HG02884 (cell line): ENCODE data around the gene TDRD10.
"Not testable (repeated sequence)": the region's sequence is repeated elsewhere in the genome, so short reads cannot be mapped to it uniquely, and the experiment has no call there.

Source experiments
- ATAC-seq: cut with Tn5 transposase; IDR thresholded peaks from one replicate; pipeline ENCODE4 v1.9.1; 2021; ENCODE audit warnings: mild to moderate bottlenecking, moderate library complexity; ENCODE audit not compliant: unreplicated experiment

Gene TDRD10

DNA sequence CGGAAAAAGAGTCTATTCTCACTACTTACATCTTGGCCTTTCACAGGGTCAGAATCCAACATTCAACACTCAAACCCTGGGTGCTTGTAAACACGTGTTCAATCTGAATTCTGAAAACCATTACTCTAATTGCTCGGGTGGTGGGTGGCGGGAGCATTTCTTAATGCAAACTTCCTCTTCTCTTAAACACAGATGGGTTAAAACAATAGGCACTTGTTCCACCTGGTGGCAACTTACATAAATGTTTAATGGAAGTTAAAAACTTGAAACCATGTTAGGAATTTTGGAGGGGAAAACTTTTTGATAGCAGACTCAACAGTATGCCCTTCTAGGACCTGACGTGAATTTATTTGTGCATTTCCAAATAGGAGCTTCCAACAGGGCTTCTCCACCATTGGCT, 23.4 kb upstream of the TDRD10 start:
- no peak for ATAC-seq

DNA sequence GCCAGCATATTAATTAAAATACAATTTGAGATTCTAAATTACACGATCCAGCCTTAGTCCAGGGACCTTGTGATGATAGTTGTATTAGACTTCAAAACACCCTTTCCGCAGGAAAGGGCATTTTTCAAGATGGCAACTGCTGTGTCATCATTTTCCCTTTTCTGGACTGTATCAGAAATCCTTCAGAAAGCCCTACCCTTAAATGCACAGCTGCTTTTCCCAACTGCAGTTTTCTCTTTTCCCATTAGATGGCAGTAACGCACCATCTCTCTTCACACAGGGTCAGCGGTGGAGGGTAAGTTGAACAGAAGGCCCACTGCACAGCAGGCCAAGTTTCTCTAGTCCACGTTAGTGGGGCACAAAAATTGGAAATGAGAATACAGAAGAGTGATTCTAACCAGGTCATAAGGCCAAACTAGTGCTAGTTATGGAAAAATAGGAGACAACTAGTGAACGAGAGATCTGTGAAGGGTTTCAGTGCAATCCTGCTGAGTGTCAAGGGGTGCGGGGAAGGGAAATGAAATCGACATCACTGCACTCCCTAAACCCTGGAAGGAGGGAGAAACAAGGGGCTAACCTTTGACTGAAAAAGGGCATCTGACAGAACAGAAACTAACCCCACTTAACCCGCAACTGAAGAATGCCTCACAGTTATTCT, 22.1 kb upstream of the TDRD10 start:
- no peak for ATAC-seq

DNA sequence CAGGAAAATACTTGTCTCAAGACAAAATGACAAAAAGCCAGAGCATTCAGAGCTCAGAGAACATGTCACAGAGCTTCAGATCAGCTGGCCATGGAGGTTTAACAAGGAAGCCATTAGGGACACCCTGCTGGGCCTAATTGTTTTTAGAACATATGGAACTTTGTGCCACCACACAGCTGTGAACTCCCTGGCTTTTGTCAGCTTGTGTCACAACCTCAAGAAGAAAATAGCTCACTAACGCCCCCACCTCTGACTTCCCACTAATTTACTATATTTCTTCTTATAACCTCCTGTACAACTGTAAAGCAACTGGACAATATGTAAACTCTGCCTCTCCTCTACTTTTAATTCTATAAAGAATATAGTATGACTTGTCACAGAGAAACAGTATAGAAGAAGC, 21.0 kb upstream of the TDRD10 start:
- ATAC-seq, result no peak

DNA sequence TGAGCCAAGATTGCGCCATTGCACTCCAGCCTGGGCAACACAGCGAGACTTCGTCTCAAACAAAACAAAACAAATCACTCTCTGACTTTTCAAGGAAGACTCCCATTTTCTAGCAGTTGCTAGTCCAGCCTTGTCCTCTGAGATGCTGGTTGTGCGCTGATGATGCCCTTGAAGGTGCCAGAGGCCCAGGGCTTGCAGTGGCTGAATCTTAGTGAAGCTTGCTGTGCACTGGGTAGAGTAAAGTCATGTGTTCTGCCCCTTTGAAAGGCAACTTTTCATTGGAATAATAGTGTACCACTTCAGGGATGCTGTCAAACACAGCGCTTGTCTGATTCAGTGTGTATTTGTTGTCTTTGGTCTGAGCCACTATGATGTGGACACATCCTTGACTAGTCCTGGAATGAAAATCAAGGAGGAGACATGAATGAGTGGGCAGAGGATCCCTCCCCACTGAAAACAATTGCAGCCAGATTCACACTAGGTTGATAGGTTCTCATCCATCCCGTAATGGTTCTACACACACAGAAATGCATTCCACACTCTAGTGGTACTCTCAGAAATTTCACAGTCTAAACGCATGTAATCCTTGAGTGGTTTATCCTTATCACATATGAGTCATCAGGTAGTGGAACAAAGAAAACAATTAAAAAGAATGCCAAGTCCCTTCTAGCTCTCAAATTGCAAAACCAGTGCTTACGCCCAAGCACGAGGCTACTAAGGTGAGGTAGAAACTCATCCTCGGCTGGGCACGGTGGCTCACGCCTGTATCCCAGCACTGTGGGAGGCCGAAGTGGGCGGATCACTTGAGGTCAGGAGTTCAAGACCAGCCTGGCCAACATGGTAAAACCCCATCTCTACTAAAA, 17.8 kb upstream of the TDRD10 start:
- ATAC-seq, result no peak

DNA sequence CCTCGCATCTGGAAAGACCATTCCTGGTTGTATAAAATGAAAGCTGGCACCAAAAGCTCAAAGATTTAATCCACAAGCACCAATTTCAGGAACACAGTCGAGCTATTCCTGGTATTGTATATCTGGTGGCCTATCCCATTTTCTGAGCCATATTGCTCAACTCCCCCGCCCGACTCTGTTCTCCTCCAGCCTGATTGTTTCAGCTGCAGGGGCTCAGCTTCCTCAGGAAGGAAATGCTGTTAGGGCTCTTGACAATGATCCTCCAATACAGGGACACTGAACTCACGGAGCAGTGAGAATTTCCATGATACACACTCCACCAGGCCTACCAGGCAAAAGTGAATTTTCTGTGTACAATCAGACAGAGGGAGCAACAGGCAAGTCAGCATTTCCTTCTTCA, 16.9 kb upstream of the TDRD10 start:
- ATAC-seq, result no peak

DNA sequence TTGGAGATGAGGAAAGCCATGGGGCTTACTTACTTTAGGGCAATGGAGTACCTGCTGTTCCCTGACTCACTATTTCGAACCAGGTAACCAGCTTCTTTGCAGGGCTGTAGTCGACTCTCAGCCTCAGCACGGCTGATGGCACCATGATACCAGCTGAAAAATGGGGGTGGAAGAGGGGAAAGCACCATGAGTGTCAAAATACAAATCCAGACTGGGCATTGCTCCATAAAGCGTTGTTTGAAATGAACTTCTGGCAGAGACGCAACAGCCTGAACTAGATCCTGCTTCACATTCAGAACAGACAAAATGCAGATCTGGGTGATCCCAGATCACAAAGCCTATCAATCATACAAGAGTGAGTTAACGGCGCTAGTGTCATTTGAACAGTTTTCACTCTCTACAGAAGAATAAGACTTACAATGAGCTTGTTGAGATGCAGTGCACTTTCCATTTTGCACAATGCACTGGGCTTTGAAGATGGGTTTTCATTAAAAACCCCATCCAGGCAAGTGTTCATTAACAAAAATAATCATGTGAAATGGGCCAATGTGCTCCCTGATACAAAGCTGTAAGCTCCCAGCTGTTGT, 16.0 kb upstream of the TDRD10 start:
- no peak for ATAC-seq

DNA sequence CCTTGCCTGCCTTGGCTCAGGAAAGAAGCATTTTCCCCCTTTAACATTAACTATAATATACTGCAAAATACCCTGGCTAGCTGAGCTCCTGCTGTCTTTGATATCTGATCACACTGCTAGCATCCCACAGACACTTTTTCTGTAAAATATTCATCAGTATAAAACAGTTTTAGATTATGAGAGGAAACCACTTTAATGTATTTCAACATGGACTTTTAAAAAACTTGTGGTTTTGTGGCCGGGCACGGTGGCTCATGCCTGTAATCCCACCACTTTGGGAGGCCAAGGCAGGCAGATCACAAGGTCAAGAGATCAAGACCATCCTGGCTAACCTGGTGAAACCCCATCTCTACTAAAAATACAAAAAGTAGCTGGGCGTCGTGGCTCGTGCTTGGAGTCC, 15.3 kb upstream of the TDRD10 start:
- not testable (repeated sequence) for ATAC-seq

DNA sequence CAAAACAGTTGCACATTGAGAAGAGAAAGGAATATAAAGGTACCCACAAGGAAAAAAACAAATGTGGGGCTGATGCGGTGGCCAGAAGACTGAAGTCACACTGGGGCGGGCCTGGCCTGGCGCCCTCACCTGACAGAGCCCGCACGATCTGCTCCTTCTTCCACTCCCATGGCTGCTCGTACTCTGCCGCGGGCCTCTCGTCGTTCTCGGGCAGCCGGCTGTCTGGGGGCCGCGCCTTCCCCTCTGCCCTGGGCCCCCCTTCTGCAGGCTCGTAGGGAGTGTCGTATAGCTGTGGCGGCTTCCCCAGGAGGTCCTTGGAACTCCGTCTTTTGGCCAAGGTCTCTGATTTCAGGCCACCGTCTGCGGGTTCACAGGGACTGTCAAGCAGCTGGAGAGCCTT, 13.1 kb upstream of the TDRD10 start:
- no peak for ATAC-seq

DNA sequence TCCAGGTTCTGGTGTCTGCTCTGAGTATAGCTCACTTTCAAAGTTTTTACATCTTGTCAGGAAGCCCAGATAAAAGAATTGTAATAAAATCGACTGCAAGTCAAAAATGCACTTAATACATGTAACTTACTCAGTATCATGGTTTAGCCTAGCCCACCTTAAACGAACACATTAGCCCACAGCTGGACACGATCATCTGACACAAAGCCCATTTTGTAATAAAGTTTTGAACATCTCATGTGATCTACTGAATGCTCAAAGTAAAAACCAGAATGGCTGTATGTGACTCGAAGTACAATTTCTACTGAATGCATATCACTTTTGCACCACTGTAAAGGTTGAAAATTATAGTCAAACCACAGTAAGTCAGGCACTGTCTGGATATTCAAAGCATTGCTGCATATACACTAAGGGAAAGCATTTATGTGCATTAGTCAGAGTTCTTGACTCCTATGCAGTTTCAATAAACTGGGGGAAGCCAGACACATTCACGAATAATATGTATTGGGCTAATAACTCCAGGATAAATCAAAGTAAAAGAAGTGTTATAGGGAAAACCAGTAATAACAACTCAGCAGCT, 12.2 kb upstream of the TDRD10 start:
- ATAC-seq, result no peak

DNA sequence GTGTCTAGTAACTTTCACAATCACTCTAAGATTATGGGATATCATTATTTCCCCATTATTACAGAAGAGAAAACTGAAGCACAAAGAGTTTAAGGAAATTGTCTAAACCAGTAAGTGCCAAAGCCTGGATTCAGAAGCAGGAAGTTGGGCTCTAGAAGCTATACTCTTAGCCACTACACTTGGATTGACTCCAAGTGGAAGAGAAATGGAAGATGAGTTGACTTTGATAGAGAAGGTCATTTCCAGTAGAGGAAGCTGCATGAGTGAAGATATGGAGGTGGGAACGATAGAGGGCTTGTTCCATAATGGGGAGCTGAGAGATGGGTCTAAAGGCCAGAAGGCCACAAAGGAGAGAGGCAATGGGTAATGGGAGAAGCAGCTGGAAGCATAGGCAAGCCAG, 11.7 kb upstream of the TDRD10 start:
- no peak for ATAC-seq

DNA sequence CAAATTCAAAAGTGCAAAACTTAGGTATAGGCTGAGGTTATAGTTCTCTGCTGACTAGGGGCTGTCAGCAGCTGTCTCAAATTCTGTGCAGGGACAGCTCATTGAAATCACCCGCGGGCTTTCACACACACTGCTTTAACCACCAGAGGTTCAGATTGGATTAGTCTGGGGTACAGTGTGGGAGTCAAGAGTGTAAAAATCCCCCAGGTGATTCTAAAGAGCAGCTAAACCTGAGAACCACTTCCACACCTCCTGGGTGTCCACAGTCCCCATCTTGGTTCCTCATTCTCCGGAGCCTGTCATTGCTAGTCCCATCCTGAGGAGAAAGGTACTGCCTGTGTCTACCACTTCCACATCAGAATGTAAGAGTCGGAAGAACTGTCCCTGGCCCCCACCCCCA, 9.9 kb upstream of the TDRD10 start:
- ATAC-seq, result no peak

DNA sequence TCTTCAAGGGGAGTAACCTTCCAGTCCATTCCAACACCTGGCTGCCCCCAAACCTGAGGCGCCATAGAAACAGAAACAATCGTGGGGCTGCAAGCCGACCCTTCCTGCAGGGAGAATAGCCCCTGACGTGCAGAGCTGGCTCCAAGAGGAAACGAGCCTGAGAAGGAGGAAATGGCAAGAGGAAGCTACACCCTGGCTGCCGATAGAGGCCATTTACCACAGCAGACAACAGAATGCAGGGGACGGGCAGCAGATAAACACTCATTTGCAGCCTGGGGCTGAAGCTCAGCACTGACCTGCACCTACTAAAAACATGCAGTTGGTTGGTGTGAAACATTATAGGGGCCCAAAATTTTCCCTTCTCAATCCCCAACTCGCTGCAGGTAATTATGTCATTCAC, 8.7 kb upstream of the TDRD10 start:
- ATAC-seq, result no peak

DNA sequence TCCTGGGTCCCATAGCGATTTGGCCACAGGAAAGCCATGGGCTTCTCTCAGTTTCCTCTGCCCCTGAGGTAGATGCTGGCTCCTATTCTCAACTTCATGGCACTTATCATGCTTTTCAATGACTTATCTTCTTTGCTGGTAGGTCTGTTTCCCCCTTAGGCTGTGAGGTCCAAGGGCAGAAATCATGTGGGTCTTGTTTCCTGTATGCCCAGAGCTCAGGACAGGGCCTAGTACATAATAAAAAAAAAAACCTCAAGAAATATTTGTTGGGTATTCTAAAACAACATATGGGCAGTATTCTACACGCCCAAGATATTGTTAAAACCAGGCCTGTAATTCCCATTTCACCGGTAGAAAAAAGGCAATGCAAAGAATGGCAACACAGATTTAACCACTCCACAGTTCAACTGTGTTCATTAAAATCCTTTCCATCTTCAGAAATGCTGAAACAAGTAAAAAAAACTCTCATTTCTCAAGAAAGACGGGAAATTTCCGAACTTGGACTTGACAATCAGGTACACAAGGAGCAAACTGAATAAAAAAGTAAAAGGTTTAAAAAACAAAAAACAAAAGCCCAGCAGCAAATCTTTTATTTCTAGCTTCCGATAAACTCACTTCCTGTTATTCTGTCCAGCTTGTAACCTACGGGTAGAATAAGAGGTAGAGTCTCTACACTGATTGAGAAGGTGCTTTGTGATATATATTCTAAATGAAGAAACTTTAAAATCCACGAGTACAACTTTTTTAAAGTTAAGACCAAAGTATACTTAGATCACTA, 6.3 kb upstream of the TDRD10 start:
- ATAC-seq, result no peak

DNA sequence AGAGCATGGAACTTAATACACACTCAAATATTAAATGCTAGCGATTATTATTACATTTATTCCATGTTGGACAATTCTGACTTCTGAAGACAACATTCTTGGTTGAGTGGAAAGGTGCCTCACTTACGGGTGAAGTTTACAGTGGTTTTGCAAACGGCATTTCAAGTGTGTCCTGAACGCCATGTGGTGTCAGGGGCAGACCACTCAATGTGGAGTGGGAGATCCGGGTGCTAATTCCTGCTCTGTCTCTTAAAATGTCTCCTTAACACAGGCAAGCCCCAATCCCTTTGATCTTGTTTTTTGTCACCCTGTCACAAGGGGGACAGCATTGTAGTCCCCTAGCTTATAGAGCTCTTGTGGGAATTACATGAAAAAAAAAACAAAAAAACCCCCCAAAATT, 5.6 kb upstream of the TDRD10 start:
- ATAC-seq, result no peak

DNA sequence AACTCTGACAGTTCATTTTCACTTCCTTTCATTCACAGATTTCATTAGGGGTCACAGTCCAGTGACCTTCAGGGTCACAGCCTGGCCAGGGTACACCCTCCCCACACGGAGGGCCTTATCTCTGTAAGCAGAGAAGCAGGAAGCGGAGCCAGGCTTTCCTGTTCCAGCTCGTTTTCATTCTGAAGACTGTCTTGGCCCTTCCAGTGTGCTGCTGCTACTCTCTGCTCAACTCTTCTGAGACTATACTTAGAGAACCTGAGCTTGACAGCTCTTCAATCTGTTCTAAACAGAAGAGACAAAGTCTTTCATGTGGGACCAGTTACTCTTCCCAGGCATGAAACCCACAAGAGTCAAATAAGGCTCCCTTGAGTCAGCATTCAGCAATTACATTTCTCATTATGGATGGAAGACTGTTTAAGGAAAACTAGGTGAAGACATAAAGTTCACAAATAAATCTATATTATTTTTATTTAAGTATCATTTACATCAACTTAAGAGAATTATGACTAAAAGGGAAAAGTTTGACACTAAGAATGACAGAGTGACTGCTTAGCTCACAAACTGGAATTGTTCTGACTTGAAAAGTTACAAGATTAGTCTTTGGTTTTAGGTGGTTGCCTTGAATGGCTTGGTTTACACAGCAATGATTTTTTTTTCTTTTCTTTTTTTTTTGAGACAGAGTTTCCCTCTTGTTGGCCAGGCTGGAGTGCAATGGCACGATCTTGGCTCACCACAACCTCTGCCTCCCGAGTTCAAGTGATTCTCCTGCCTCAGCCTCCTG, 4.8 kb upstream of the TDRD10 start:
- ATAC-seq, result no peak

DNA sequence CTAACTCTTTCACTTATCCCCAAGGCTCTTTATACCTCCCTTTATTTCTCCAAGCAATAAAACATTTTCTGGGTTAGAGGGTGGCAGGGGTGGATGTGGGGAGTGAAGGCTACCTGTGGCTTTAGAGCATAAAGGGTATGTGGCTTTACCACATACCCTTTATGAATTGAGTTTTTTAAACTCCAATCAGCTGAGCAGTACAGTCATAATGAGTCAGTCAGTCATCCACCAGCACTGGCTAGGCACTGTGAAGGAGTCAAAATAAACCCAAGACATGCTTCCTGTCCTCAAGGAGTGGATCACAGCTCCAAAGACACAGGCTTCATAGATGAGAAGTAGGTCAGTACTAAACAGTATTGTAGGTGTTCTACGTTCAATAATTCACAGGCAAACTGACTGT, 2.6 kb upstream of the TDRD10 start:
- no peak for ATAC-seq

DNA sequence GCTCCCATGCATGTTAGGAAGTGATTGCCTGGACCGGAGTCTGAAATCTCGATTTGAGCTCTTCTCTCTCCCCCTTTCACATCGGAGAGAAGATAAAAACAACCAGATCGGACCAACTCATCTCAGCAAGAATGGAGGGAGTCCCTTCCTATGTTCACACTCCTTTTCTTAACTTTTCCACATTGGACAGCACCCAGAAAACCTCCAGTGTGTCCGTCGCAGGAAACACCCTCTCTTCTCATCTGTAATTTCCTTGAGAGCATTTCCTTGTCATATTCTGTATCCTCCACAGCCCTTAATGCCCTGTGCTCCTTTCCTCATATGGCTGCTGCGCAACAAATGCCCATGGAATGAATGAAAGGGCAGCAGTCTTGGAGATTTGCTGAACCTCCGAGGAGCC, 1.5 kb upstream of the TDRD10 start:
- ATAC-seq, result no peak

DNA sequence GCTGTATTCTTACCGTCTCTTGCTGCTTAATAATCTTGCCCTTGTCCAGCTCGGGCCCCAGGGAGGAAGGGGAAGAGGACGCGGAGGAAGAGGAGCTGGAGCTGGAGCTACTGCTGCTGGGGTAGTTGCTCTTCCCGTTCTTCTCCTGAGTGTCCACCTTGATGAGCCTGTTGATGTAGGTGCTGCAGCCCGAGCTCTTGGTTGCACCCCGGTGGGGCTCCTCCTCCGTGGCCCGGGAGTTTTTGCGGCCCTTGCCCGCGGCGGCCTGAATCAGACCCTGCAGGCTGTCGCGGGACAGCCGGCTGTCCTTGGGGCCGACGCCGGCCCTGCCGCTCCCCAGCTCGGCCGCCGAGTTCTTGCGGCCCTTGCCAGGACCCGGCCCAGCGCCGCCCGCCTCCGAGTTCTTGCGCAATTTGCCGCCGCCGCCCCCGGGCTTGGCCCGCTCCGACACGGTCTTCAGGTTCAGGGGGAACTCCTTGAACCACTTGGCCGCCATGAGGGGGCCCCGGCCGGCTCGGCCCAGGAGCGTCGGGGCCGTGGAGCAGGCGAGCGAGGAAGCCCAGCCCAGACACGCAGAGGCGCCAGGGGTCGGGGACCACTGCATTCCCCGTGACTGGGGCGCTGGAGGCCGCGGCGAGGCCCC, 475 bp upstream of the TDRD10 start:
- ATAC-seq, result no peak

DNA sequence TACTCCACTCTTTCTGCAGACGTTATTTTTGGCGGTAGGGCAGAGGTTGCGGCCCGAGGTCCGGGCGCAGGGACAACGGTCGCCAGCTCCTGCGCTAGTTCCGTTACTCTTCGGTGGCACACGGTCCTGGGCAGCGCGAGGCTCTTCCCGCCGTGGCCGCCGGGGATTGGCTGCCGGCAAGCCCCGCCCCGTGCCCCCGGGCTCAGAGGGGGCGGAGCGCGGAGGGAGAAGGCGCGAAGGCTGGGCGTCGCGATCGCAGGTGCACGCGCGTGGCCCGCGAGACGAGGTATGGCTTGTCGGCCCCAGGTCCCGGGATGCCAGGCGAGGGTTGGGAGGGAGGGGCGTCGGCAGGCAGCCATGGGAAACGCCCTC, 711 bp downstream of the TDRD10 start:
- no peak for ATAC-seq

DNA sequence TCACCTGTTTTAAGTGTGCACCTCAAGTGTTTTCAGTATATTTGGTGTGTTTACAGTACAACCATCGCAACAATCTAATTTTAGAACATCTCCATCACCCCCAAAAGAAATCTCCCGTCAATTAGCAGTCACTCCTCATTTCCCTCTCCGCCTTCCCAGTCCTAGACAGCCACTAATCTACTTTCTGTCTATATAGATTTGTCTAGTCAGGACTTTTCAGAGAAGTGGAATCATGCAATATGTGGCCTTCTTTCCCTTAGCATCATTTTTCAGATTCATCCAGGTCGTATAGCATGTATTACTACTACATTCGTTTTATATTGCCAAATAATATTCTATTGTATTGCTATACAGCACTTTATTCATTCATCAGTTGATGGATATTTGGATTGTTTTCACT, 1.9 kb downstream of the TDRD10 start:
- no peak for ATAC-seq
